ENCODE measurements around the gene ZNF468.
"Not testable (repeated sequence)": the region's sequence is repeated elsewhere in the genome, so short reads cannot be mapped to it uniquely, and the experiment has no call there.

The ZNF468 gene

GRCh38 chr19:52857378-52858191 lies at the start of gene ZNF468:
Gene ZNF468, minus strand, starts transcription at chr19:52857619. Its CDS starts 3,347 bp downstream, at chr19:52854272.
- DNase-seq (ENCODE audit: low spot score), result peak; percentile 39

GRCh38 chr19:52904052-52904780 lies 46.8 kb upstream of the ZNF468 start:
- DNase-seq (ENCODE audit: low spot score), result not testable (repeated sequence)

GRCh38 chr19:52901842-52902241 lies 44.4 kb upstream of the ZNF468 start:
- DNase-seq (ENCODE audit: low spot score), result no peak

- DNase-seq (ENCODE audit: low spot score), result not testable (repeated sequence)
Observed at GRCh38 chr19:52898596-52898995, 41.2 kb upstream of the ZNF468 start.

GRCh38 chr19:52898101-52898500 lies 40.7 kb upstream of the ZNF468 start:
- no peak for DNase-seq (ENCODE audit: low spot score)

GRCh38 chr19:52897138-52897935 lies 39.9 kb upstream of the ZNF468 start, which contains the start of gene ZNF320:
Gene ZNF320, minus strand, starts transcription at chr19:52897635. Its CDS starts 7,380 bp downstream, at chr19:52890255.
- DNase-seq (ENCODE audit: low spot score), result peak; percentile 97

- peak; percentile 32 for DNase-seq (ENCODE audit: low spot score)
Observed at GRCh38 chr19:52896431-52897137, 39.2 kb upstream of the ZNF468 start.

GRCh38 chr19:52891336-52891735 lies 33.9 kb upstream of the ZNF468 start:
- no peak for DNase-seq (ENCODE audit: low spot score)

- DNase-seq (ENCODE audit: low spot score), result no peak
Observed at GRCh38 chr19:52889931-52890330, 32.5 kb upstream of the ZNF468 start.

- DNase-seq (ENCODE audit: low spot score), result no peak
Observed at GRCh38 chr19:52889076-52889475, 31.7 kb upstream of the ZNF468 start.

GRCh38 chr19:52880895-52881389 lies 23.5 kb upstream of the ZNF468 start:
- no peak for DNase-seq (ENCODE audit: low spot score)

GRCh38 chr19:52872996-52873395 lies 15.6 kb upstream of the ZNF468 start:
- DNase-seq (ENCODE audit: low spot score), result not testable (repeated sequence)

GRCh38 chr19:52871466-52871865 lies 14.0 kb upstream of the ZNF468 start:
- DNase-seq (ENCODE audit: low spot score), result no peak

GRCh38 chr19:52868031-52868430 lies 10.6 kb upstream of the ZNF468 start:
- not testable (repeated sequence) for DNase-seq (ENCODE audit: low spot score)

- DNase-seq (ENCODE audit: low spot score), result peak; percentile 5
Observed at GRCh38 chr19:52856540-52857377, 660 bp downstream of the ZNF468 start.

GRCh38 chr19:52847352-52847751 lies 10.1 kb downstream of the ZNF468 start:
- not testable (repeated sequence) for DNase-seq (ENCODE audit: low spot score)

- not testable (repeated sequence) for DNase-seq (ENCODE audit: low spot score)
Observed at GRCh38 chr19:52840825-52841465, 16.5 kb downstream of the ZNF468 start.

- DNase-seq (ENCODE audit: low spot score), result not testable (repeated sequence)
Observed at GRCh38 chr19:52834289-52834688, 23.1 kb downstream of the ZNF468 start.

- not testable (repeated sequence) for DNase-seq (ENCODE audit: low spot score)
Observed at GRCh38 chr19:52833541-52833940, 23.9 kb downstream of the ZNF468 start.

- not testable (repeated sequence) for DNase-seq (ENCODE audit: low spot score)
Observed at GRCh38 chr19:52829866-52830265, 27.6 kb downstream of the ZNF468 start.
